GM12874 (cell line): Measurements from ENCODE around the gene RAMAC.

Experiments used
- TF ChIP-seq, protein P1 (sequence below): IDR thresholded peaks from 2 replicates; pipeline ENCODE4 v1.5.1; 2011; ENCODE audit warnings: low read depth, mild to moderate bottlenecking, control low read depth, low read length, moderate library complexity; ENCODE audit not compliant: insufficient read depth

RAMAC gene

DNA sequence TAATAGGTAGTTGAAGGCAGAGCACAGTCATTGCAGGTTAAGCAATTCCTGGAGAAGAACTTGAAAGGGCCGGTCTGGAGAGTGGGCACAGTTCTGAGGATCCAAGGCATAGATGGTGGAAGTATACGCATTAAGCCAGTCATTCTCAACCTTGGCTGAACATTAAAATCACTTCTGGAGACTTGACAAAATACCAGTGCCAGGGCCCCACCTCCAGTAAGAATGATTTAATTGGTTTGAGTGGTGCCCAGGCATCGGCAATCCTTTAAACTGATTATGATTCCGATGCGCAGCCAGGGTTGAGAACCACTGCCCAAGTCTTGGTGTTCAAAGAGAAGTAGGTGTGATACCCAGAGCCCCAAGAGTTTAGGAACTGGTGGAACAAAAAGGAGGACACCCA, 26.6 kb upstream of the RAMAC start:
- TF ChIP-seq, protein P1, sequence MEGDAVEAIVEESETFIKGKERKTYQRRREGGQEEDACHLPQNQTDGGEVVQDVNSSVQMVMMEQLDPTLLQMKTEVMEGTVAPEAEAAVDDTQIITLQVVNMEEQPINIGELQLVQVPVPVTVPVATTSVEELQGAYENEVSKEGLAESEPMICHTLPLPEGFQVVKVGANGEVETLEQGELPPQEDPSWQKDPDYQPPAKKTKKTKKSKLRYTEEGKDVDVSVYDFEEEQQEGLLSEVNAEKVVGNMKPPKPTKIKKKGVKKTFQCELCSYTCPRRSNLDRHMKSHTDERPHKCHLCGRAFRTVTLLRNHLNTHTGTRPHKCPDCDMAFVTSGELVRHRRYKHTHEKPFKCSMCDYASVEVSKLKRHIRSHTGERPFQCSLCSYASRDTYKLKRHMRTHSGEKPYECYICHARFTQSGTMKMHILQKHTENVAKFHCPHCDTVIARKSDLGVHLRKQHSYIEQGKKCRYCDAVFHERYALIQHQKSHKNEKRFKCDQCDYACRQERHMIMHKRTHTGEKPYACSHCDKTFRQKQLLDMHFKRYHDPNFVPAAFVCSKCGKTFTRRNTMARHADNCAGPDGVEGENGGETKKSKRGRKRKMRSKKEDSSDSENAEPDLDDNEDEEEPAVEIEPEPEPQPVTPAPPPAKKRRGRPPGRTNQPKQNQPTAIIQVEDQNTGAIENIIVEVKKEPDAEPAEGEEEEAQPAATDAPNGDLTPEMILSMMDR: no peak

- TF ChIP-seq, protein P1: no peak
These were observed 25.2 kb upstream of the RAMAC start for GRCh38 chr15:82960766-82961165.

DNA sequence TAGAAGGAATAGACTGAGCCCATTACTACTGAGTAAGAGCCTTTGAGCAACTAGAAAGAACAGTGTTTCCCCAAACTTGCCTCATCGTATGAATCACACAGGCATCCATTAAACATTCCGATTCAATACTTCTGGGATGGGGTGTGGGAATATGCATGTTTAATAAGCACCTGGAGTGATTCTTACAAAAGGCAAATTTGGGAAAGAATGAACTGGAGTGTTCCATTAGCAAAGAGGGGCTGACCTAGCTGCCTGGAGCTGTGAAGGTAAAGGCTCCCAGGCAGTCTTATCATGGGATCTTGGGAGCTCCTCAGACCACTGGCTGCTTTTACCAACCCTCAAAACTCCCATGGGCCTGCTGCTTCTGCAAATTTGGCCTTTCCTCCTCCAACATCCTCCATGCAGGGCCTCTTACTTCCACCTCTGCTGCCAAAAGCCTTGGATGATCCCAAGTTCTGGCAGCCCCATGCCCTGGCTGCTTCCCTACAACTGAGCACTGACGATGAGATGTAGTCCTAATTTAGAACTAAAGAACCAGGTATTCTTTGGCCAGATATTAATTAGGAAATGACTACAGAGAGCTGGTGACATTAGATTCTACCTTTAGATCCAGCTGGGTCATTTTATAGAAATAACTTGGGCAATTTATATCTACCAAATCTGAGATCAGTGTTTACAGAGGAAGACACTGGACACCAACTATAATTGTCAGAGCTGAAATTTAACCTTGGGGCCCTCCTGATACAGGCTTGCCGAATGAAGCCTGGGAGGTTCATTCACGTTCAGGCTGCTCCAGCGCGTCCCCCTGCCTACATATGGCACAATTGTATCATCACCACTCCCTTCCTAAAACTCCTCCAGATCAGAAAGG, 22.3 kb upstream of the RAMAC start:
- TF ChIP-seq, protein P1: no peak

DNA sequence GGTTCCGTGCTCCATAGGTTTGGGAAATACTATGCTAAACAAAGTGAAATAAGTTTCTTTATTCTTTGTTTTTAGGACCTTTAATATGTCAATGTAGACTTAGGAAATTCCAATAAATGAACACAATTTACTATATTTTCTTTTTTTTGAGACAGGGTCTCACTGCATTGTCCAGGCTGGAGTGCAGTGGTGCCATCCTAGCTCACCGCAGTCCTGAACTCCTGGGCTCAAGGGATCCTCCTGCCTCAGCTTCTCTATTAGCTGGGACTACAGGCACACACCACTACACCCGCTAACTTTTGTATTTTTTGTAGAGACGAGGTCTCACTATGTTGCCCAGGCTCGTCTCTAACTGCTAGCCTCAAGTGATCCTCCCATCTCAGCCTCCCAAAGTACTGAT, 21.1 kb upstream of the RAMAC start:
- TF ChIP-seq, protein P1: no peak

- TF ChIP-seq, protein P1: no peak
These were observed 19.3 kb upstream of the RAMAC start for GRCh38 chr15:82966671-82967071.

DNA sequence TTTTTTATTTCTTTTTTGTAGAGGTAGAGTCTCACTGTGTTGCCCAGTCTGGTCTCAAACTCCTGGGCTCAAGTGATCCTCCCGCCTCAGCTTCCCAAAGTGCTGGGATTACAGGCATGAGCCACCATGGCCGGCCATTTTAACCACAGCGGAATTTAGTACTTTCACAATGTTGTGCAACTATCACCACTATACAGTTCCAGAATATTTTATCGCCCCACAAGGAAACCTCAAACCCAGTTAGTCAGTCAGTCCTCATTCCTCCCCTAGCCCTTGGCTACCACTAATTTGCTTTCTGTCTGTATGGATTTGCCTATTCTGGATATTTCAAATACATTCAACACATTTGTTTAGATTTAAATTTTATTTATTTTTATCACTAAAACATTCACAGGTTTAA, 17.9 kb upstream of the RAMAC start:
- TF ChIP-seq, protein P1: no peak

DNA sequence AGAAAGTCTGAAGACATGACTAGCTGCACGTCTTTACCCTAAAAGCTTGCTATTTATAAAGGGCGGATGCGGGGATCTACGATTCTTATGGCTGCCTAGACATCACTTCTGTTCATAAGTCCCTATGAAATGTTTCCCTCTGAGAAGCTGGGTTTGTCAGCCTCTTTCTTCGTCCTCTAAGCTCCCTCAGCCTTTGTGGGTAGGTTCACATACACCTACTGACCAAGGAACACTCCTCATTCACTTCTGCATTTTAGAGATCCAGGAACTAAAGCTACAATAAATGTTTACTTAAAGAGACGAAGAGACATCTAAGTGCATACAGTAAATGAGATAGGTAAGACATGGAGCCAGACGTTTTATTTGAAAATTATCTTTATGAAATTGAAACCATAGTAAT, 16.7 kb upstream of the RAMAC start:
- TF ChIP-seq, protein P1: no peak
